AG04450 (cell line): ENCODE data around the gene EML1. TPM values are rescaled to one million over a fixed set of nuclear protein-coding genes. Genes with fewer than 3 reads are reported as not detected.

Experiments
- CTCF ChIA-PET: fragments of 300-600, 350-600 bp; formaldehyde crosslinking; extraction: SDS; loops from one replicate; lab custom pipeline; 2022; ENCODE audit warnings: antibody characterized with exemption, inconsistent platforms; lab: Charles Lee
- POLR2A ChIA-PET: fragments of 350-600 bp; formaldehyde crosslinking; extraction: SDS; loops from one replicate; lab custom pipeline; 2021; ENCODE audit warnings: antibody characterized with exemption, inconsistent platforms; lab: Yijun Ruan, JAX
- DNase-seq: peaks from one replicate; pipeline ENCODE4 v3.0.0-alpha.2; 2011; ENCODE audit warnings: low read depth, low spot score
- H3K27ac ChIP-seq: one replicate; pipeline ENCODE4 v1.5.1; 2012; ENCODE audit warnings: low read depth, low read length, control low read depth
- H3K27me3 ChIP-seq: one replicate; pipeline ENCODE4 v1.6.0; 2012; ENCODE audit warnings: low read length; ENCODE audit not compliant: control insufficient read depth, insufficient read depth
- H3K4me3 ChIP-seq: 2 replicates; pipeline ENCODE4 v1.5.1; 2011; ENCODE audit warnings: mild to moderate bottlenecking, low read depth, low read length, control low read depth
- H3K9me3 ChIP-seq: 2 replicates; pipeline ENCODE4 v1.5.1; 2012; ENCODE audit warnings: low read length; ENCODE audit not compliant: control insufficient read depth, insufficient read depth
- polyA plus RNA-seq: library from polyadenylated mRNA; depleted of rRNA; stranded (reverse); fragments of >200 nt; gene quantifications from 2 replicates; pipeline ENCODE4 v1.2.3, GENCODE V29; 2011
- TF ChIP-seq, protein P1 (sequence below): IDR thresholded peaks from 2 replicates; pipeline ENCODE4 v1.5.1; 2011; ENCODE audit warnings: low read depth, low read length, control low read depth, inconsistent platforms

EML1 gene
- polyA plus RNA-seq, 1 experiment, result 37.7 TPM

DNA sequence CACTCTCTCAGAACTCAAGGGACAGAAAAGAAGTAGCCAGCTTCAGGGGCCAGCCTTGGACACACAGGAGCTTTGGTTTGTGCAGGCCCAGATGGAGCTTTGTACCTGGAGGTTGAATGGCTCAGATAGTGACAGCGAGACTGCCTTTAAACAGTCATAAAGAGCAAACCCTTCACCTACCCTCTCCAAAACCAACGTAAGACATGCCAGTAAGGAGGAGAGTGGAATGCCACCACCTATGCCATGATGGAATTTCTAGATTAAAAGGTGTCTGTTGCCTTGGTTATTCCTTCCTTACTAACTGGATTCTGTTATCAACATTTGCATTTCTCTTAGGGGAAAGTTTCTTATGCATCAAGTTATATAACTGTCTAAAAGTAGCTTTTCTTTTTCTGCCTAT is 98.1 kb downstream of the EML1 start:
- Histone ChIP-seq H3K27ac (no peak overlapping the region), H3K9me3 (no peaks in the 10 kb centered on the region), H3K4me3 (no peak overlapping the region), H3K27me3 (no peaks in the 10 kb centered on the region)
- POLR2A ChIA-PET, result no interaction called here
- DNase-seq, result no peak
- TF ChIP-seq, protein P1, sequence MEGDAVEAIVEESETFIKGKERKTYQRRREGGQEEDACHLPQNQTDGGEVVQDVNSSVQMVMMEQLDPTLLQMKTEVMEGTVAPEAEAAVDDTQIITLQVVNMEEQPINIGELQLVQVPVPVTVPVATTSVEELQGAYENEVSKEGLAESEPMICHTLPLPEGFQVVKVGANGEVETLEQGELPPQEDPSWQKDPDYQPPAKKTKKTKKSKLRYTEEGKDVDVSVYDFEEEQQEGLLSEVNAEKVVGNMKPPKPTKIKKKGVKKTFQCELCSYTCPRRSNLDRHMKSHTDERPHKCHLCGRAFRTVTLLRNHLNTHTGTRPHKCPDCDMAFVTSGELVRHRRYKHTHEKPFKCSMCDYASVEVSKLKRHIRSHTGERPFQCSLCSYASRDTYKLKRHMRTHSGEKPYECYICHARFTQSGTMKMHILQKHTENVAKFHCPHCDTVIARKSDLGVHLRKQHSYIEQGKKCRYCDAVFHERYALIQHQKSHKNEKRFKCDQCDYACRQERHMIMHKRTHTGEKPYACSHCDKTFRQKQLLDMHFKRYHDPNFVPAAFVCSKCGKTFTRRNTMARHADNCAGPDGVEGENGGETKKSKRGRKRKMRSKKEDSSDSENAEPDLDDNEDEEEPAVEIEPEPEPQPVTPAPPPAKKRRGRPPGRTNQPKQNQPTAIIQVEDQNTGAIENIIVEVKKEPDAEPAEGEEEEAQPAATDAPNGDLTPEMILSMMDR, result no peak
- CTCF ChIA-PET, result interaction anchor here (1.0 kb wide), 1 partner anchor 8 kb away, joined by 3 read pairs; no protein-coding TSS in a partner anchor

DNA sequence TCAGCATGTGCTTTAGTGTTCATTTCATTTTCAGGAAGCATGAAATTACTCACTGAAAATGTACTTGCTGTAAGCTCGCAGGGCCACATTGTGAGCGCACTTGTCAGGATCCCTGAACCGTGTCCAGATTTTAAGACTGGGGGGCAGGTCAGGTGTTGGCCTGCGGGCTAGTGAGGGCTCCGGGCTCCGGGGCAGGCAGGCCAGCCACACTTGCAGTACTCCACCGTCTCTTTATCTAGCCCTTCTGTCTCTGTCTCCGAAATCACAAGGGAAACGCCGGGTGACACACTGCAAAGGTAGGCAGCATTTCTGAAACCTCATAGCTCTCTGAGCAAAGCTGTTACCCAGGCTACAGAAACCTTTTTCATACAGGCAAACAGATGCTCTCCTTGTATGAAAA is 98.7 kb downstream of the EML1 start:
- H3K9me3 ChIP-seq, result no peaks in the 10 kb centered on the region
- H3K27me3 ChIP-seq, result no peaks in the 10 kb centered on the region
- ChIA-PET CTCF (interaction anchor here (1.0 kb wide), 1 partner anchor 8 kb away, joined by 3 read pairs; no protein-coding TSS in a partner anchor), POLR2A (no interaction called here)
- no peak overlapping the region for H3K4me3 ChIP-seq
- H3K27ac ChIP-seq, result no peak overlapping the region
- DNase-seq, result no peak
- TF ChIP-seq, protein P1, result no peak

DNA sequence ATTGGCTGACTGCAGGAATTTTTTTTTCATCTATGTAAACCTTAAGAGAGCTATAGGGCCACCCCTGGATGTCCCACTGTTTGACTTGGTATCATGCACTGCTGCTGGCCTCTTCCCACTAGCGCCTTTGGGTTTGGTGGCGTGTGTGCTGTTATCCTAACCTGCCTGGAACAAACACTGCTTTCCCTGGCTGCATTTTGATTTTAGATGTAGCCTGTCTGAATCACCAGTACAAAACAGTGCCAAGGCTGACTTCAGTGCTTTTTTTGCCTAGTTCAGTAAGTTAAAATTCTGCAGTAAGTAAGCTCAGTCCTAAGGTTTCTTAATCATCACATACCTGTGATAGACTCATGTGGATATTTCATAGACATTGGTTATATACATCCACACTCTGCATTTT is 99.2 kb downstream of the EML1 start:
- no peaks in the 10 kb centered on the region for H3K9me3 ChIP-seq
- no peak overlapping the region for H3K27ac ChIP-seq
- ChIA-PET CTCF (no interaction called here), POLR2A (no interaction called here)
- no peak overlapping the region for H3K4me3 ChIP-seq
- no peak for DNase-seq
- no peaks in the 10 kb centered on the region for H3K27me3 ChIP-seq
- TF ChIP-seq, protein P1, result no peak

DNA sequence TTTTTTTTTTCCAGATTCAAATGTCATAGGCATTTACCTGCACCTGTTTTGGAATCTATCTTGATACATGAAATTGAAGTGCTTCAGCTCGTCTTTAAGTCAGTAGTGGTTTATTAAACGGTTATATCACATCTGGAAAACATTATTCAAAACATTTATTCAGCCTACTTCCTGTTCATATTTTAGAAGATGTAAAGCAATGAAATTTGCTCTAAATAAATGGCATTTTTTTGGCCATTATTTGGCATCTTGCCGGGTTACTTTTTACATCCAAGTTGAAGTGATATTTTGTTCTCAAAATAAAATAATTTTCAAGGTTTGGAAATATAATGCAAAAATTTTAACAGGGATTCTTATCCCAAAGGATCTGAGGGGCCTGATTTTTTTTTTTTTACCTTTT is 103.1 kb downstream of the EML1 start:
- TF ChIP-seq, protein P1, result no peak
- no peaks in the 10 kb centered on the region for H3K9me3 ChIP-seq
- no peak overlapping the region for H3K27ac ChIP-seq
- ChIA-PET POLR2A (no interaction called here), CTCF (interaction anchor here (0.6 to 3.9 kb wide), 4 partner anchors 9 to 202 kb away, joined by 3 to 27 read pairs (median 4); no protein-coding TSS in a partner anchor)
- no peak for DNase-seq
- no peaks in the 10 kb centered on the region for H3K27me3 ChIP-seq
- H3K4me3 ChIP-seq, result no peak overlapping the region

DNA sequence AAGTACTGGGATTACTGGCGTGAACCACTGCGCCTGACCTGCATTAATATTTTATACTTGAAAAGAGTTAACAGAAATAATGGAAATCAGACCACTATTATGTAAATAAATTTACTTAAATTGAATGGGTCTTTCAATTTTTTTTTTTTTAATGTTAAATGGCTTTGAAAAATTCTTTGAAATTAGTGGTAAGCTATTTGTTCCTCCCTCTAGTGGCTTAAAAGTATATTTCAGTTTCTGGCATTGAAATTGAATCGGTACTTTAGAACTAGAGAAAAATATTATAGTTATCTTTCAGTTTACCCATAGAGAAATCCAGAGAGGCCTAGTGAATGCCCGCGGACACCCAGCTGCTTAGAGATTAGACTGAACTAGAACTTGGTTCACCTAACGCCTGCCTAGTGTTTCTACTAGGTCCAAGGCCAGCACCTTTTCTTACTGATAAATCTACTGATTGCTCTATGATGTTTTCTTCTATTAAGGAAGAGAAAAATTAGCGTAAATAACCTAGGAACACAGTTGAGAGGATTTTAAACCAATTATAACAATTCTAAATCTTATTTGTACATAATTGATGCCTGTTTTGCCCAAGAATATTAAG is 106.5 kb downstream of the EML1 start:
- no peaks in the 10 kb centered on the region for H3K9me3 ChIP-seq
- TF ChIP-seq, protein P1, result peak; percentile 59
- ChIA-PET POLR2A (interaction anchor here (0.6 to 0.7 kb wide), 2 partner anchors 64 to 280 kb away, joined by 3 to 6 read pairs; no protein-coding TSS in a partner anchor), CTCF (interaction anchor here (0.5 to 2.7 kb wide), 43 partner anchors 8 to 388 kb away, joined by 3 to 37 read pairs (median 5); no protein-coding TSS in a partner anchor)
- DNase-seq, result no peak
- H3K27ac ChIP-seq, result no peak overlapping the region
- H3K4me3 ChIP-seq, result no peak overlapping the region
- H3K27me3 ChIP-seq, result no peaks in the 10 kb centered on the region
